HG03432 (cell line): ENCODE measurements around the gene SFTPA1.
A peak's percentile ranks its signal among the peaks of the same experiment; 100 is the strongest.
"Not testable (repeated sequence)": the region's sequence is repeated elsewhere in the genome, so short reads cannot be mapped to it uniquely, and the experiment has no call there.

Experiments used
- ATAC-seq: cut with Tn5 transposase; IDR thresholded peaks from one replicate; pipeline ENCODE4 v1.9.1; 2021; ENCODE audit warnings: mild to moderate bottlenecking, moderate library complexity; ENCODE audit not compliant: unreplicated experiment

The SFTPA1 gene

DNA sequence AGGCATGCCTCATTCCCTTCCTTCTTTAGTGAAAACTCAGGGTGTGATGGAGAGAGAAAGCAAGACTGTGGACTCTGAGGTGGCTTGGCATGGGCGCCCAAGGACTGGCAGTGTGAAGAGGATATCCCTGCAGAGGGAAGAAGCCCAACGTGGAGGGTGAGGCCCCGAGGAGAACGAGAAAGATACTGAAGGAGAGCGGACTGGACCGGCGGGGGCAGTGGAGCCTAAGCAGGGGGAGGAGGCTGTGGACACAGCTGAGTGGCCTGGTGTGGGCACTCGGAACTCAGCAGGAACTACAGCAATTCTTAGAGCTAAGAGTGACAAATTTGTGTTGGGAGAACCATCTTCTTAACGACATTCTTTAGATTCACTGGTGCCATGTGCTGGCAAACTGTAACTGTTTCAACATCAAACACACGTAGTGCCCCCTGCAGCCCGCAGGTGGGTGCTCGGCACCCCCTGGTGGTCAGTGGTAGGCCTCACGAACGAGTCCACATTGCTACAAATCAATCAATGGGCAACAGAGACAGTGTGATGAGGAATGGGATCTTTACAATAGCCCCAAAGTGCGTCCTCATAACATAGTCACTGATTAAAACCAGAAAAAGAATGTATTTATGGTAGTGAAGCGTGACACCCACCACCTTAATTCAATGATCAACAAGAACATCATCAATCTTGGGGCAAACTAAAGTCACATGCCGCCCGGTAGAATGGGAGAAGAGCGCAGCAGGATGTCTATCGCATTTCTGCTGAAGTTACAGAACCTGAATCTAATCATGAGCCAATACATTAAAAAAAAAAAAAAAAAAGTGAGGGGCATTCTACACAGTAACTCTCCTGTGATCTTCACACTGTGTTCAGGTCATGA lies 2.0 kb upstream of the SFTPA1 start:
- peak; percentile 42 for ATAC-seq

DNA sequence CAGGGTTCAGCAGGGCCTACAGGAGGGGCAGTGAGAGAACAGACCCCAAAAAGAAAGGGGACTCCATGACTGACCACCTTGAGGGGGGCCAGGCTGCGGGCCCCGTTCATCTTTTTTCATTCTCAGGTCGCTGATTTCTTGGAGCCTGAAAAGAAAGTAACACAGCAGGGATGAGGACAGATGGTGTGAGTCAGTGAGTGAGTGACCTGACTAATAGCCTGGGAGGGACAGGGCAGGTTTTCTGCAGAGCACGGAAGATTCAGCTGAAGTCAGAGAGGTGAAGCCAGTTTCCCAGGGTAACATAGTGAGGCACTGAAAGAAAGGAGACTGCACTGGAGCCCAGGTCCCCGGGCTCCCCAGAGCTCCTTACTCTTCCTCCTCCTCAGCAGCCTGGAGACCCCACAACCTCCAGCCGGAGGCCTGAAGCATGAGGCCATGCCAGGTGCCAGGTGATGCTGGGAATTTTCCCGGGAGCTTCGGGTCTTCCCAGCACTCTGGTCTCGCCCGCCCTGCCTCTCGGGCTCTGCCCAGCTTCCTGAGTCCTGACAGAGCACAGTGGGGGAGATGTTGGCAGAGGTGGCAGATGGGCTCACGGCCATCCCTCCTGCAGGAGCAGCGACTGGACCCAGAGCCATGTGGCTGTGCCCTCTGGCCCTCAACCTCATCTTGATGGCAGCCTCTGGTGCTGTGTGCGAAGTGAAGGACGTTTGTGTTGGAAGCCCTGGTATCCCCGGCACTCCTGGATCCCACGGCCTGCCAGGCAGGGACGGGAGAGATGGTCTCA lies 646 bp downstream of the SFTPA1 start:
- not testable (repeated sequence) for ATAC-seq

DNA sequence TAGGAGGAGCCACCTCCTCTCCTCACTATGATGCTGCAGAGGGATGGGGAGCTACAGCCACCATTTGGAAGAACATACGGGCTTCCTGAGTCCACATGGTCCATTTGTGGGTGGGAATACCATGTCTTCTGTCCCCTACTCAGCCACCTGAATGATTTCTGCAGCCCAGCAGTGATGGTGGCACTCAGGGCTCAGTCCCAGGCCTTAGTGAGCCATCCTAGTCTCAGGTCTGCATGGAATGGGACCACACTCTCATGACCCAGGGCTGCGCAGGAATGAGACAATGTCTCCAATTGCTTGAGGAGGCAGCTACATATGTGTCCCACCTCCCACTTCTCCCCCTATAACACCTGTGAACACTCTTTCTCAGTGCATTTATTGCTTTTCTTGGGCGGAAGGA lies 4.8 kb downstream of the SFTPA1 start:
- no peak for ATAC-seq

DNA sequence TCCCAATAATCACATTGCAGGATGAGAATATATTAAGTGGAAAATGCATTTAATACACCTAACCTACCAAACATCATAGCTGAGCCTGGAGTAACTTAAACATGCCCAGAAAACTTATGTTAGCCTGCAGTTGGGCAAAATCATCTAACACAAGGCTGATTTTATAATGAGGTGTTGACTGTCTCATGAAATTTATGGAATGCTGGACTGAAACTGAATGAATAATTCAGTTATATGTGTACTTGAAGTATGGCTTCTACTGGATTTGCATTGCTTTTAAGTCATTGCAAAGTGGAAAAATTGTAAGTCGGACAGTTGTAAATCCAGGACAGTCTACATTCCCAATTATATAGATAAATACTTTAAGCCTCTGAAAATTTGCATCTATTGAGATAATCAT lies 5.4 kb downstream of the SFTPA1 start:
- no peak for ATAC-seq

DNA sequence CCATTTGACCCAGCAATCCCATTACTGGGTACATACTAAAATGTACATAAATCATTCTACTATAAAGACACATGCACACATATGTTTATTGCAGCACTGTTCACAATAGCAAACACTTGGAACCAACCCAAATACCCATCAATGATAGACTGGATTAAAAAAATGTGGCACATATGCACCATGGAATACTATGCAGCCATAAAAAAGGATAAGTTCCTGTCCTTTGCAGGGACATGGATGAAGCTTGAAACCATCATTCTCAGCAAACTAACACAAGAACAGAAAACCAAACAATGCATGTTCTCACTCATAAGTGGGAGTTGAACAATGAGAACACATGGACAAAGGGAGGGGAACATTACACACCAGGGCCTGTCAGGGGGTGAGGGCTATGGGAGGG lies 12.9 kb downstream of the SFTPA1 start:
- ATAC-seq, result not testable (repeated sequence)

DNA sequence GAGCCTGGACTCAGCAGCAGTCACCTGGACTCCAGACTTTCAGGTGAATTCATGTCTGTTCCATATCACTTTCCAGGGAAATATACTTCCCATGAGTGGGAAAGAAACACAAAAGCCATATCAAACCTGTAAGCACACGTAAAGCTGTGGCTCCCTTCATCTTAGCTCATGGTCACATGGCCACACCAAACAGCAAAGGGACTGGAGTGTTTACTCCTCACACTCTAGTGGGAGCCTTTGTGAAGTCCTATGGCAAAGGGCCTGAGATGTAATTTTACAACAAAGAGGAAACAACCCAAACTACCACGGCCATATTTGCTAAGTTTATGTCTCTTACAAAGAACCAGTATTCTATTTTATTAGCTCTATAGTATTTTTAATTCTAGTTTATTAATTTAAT lies 16.3 kb downstream of the SFTPA1 start:
- ATAC-seq, result no peak

DNA sequence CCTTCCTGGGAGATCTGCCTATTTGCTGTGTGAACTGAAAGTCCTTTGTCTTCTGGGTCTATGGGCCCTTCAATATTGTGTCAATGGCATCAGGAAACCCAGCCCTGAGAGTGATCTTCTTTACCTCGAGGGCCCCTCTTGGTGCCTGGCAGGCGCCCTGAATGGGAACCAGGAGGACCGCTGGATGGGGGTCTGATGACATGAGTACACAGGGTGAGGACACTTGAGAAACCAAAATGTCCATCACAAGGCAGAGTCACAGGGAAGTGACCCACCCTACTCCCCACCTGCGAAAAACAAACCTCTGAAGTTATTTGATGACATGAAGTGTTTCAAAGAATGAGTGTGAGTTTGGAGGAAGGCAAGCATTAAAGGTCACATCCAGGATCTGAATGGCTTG lies 17.3 kb downstream of the SFTPA1 start:
- no peak for ATAC-seq

DNA sequence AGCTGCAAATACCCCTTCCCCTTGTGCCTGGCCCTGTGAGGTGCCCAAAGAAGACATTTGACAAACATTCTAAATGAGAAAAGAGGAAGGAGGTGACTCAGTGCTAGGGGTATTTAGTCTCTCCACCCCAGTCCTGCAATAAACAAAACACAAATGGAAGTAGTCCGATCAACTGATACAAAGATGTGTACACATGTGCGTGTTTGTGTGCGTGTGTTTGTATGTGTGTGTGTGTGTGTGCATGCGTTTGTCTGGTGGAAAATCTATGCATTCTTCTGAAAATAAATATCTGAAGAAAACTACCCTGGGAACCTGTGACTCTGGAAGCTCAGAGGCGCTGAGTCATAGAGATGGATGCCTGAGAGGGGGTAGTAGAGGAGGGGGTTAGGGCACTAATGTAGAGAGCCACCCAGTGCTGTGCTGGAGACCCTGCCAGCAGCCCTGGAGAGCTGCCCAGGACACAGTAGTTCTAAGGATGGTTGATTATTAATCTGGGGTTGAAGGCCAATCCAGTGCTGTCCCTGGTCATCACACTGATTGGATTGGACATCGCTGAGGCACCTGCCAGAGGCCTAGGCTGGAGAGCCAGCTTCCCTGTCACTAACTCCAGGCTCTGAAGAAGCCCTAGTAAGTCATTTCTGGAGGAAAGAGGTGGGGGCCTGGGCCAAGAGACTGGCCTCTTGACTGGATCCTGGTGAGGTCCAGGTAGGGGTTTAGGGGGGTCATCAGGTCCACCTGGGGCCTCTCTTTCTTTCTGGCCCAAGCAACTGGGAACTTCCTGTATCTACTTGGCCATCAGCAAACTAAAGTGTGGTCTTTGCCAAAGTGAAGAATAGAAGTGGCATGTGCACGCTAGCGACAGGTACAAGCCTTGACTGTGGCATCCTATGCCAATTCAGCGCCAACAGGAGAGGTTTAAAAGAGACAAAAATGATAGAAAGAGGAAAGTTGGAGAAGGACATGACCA lies 18.5 kb downstream of the SFTPA1 start:
- ATAC-seq, result no peak

DNA sequence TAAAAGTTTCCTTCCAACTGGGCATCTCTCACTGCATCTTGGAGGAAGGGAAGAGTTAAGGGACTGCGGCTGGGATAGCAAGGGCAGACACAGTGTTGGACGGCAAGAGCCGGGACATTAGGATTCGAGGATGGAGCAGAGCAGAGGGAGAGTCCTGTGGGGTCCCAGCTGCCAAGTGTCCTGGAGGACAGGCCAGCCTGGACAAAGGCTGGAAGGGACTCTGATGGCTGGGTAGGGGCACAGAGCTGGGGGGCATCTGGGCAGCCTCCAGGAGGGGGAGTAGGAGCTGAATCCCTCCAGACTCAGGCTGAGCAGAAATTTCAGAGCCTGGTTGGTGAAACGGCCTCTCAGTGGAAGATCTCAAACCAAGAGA lies 19.2 kb downstream of the SFTPA1 start:
- ATAC-seq, result no peak

DNA sequence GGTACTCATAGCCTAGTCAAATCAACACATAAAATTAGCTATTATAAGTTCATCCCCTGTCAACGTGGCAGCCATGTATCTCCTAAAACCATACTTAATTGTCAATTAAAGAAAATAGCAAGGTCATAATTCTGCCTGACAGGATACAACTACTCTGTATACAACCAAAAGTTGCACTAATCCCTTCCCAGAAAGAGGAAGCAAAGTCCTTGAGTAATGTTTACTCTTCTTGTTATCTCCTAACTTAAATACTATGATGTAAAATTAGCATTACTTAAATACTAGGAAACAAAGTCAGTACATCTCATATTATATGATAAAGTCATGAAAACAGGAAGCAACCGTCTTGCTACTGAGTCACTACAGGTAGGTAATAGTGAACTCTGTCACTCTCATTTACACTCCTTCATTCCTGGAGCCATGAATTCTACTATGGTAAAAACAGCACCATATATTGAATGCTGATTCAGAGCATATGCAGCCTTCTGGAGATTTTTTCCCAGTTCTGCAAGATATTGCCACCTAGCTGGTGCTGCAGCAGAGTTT lies 26.0 kb downstream of the SFTPA1 start:
- ATAC-seq, result not testable (repeated sequence)

DNA sequence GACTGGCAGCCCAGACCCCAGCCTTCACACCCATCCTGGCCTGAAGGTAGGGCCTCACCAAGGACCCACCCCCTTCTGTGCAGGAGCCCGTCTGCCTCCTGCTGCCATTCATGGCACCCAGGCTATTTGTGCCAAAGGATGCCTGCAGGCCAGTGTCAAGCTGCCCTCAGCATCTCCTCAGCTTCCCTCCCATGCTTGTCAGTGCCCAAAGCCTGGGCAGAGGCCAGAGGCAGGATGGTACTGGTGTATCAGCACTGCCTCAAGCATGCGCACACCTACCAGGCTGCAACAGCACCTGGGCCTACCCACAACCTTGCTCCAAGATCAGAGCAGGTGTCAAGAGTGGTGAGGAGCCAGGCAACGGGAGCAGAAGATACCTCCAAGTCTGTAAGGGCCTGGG lies 27.6 kb downstream of the SFTPA1 start:
- ATAC-seq, result no peak

DNA sequence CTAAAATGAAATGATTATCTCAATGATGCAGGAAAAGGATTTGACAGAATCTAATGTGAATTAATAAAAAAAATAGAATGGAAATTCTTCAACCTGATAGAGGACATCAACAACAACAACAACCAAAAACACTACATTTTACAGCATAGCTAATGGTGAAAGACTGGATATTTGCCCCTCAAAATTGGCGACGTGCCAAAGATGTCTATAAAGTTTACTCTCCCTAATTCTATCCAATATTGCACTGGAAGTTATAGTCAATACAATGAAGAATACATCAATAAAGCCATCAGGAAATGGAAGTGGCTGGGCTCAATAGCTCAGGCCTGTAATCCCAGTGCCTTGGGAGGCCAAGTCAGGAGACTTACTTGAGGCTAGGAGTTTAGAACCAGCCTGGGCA lies 42.0 kb downstream of the SFTPA1 start:
- ATAC-seq, result not testable (repeated sequence)

DNA sequence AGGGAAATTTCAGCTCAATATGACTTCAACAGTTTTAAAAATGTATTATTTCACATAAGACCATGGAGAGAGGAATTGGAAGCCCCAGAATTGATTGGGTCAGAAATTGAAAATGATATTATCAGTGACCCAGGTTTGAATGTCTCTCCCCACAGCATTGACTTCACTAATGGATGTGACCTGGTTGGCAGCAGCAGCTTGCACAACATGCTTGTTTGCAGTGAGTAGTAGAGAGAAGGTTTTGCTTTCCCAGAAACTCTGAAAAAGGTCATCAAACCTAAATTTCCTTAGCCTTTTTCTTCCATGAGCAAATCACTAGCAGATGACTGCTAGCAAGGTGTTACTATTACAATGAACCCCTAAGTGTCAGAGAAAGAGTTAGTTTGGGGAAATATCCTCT lies 52.5 kb downstream of the SFTPA1 start:
- ATAC-seq, result not testable (repeated sequence)

DNA sequence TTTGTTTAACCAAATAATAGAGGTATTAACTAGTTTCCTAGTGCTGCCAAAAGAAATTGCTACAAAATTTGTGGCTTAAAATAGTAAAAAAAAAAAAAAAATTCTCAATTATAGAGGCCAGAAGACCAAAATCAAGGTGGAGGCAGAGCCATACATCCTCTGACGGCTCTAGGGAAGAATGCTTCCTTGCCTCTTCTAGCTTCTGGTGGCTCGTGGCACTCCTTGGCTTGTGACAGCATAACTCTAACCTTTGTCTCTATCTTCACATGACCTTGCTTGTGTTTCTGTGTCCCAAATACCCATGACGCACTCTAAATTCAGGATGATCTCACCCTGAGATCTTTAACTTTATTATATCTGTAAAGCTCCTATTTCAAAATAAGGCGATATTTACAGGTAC lies 53.9 kb downstream of the SFTPA1 start:
- not testable (repeated sequence) for ATAC-seq
